Measurements from ENCODE around the gene ESRRA.
"Not testable (repeated sequence)": the region's sequence is repeated elsewhere in the genome, so short reads cannot be mapped to it uniquely, and the experiment has no call there.

The ESRRA gene

DNA sequence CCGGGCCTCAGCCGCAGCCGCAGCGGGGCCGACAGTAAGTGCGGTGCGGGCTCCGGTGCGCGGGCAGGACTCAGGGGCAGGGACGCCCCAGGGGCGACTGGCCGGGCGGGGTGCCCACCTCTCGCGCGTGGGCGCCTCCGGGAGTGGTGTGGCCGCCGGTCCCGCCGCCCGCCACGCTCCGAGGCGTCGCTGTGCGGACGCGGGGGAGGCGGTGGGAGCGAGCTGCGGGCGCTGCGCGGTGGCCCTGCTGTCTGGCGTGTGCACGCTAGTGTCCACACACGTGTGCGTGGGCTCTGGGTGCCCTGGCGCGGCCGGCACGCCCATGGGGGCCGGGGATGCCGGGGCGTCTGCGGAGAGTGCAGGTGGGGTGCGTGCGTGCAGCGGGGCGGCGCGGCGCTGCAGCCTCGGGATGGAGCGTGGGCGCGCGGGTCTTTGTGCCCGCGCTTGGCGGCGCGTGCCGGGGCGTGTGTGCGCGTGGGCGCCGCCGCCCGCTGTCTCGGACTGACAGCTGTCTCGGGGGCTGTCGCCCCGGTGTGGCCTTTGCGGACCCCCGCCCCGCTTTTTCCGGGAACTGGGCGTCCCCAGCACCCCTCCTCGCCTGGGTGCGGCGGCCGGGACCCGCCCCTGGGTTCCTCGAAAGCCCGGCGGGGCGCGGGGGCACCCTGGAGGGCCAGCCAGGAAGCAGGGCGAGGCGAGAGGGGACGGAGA, 13.4 kb upstream of the ESRRA start:
- DNase-seq (ENCODE audit: low read depth in 2 of 2): no peak

- DNase-seq (ENCODE audit: low read depth in 2 of 2): no peak
These were observed 12.7 kb upstream of the ESRRA start for GRCh38 chr11:64292460-64293254.

- DNase-seq (ENCODE audit: low read depth in 2 of 2): no peak
These were observed 10.6 kb upstream of the ESRRA start for GRCh38 chr11:64294774-64295173.

GRCh38 chr11:64295760-64296159, 9.6 kb upstream of the ESRRA start:
- no peak for DNase-seq (ENCODE audit: low read depth in 2 of 2)

DNA sequence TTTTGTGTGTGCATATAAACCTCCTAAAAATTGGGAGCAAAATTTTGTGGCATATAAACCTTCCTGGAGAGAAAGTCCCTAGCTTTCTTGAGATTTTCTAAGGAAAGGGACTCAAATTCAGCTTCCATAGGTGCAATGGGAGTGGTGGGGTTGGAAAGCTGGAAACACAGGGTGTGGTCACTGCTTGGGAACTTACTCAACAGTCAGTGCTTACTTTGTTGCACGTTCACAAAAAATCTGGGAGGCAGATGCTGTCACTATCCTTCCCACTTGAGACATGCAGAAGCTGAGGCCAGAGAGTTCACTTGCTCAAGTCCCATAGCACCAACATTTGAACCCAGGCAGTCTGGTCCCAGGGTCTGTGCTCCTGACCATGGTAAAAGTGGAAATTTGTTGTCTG, 9.1 kb upstream of the ESRRA start:
- DNase-seq (ENCODE audit: low read depth in 2 of 2): no peak

DNA sequence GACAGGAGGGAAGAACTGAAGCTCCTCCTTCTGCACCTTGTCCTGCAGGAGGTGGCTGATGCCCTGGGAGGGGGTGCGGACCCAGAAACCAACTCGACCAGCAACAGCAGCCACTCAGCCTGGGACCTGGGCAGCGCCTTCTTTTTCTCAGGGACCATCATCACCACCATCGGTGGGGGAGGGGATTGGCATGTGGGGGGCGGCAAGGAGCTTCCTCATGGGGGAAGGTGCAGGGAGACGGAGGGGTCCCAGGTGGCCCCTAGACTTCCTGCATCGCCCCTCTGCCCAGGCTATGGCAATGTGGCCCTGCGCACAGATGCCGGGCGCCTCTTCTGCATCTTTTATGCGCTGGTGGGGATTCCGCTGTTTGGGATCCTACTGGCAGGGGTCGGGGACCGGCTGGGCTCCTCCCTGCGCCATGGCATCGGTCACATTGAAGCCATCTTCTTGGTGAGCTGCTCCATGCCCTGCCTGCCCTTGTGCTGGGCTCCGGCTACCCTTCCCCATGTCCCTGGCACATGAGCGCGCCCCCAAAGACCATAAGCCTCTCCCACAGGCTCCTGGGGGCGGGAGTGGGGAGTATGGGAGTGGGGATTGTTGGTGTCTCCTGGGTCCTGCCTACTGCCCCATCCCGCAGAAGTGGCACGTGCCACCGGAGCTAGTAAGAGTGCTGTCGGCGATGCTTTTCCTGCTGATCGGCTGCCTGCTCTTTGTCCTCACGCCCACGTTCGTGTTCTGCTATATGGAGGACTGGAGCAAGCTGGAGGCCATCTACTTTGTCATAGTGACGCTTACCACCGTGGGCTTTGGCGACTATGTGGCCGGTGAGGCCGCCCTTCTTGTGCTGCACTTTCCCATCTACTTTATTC, 8.3 kb upstream of the ESRRA start:
- no peak for DNase-seq (ENCODE audit: low read depth in 2 of 2)

DNA sequence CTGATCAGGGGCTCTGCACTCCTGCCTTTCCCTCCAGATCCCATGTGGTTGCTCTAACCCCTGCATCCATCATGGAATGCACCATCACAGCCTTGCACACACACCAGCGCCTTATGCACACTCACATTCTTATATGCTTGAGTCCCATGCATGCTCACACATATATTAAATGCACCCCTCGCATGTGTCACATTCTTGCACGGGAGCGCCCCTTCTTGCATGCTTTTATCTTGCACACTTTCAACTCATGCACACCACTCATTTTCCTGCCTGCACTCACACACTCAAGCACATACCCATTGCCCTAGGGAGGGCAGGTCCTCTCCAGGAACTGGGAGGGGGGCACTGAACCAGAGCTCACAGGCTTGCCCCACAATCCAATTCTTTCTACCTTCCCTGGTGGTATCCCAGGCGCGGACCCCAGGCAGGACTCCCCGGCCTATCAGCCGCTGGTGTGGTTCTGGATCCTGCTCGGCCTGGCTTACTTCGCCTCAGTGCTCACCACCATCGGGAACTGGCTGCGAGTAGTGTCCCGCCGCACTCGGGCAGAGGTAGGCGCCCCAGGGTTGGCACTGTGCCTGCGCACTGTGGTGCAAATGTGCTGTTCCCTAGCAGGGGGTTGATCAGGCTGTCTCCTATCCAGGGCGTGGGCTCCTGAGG, 7.5 kb upstream of the ESRRA start:
- DNase-seq (ENCODE audit: low read depth in 2 of 2): no peak

DNA sequence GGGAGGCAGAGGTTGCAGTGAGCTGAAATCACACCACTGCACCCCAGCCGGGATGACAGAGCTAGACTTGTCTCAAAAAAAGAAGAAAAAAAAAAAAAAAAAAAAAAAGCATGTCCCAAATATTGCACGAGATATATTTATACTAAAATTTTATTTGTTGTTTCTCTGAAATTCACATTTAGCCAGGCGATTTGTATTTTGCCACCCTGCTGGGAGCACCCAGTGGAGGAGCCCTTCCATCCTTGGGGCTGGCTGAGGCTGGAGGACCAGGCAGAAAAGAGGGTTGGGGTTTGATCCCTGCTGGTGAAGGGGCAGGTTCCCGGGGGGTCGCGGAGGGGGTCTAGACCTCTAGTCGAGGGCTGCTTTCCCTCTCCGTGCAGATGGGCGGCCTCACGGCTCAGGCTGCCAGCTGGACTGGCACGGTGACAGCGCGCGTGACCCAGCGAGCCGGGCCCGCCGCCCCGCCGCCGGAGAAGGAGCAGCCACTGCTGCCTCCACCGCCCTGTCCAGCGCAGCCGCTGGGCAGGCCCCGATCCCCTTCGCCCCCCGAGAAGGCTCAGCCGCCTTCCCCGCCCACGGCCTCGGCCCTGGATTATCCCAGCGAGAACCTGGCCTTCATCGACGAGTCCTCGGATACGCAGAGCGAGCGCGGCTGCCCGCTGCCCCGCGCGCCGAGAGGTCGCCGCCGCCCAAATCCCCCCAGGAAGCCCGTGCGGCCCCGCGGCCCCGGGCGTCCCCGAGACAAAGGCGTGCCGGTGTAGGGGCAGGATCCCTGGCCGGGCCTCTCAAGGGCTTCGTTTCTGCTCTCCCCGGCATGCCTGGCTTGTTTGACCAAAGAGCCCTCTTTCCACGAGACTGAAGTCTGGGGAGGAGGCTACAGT, 6.1 kb upstream of the ESRRA start:
- DNase-seq (ENCODE audit: low read depth in 2 of 2): no peak

DNA sequence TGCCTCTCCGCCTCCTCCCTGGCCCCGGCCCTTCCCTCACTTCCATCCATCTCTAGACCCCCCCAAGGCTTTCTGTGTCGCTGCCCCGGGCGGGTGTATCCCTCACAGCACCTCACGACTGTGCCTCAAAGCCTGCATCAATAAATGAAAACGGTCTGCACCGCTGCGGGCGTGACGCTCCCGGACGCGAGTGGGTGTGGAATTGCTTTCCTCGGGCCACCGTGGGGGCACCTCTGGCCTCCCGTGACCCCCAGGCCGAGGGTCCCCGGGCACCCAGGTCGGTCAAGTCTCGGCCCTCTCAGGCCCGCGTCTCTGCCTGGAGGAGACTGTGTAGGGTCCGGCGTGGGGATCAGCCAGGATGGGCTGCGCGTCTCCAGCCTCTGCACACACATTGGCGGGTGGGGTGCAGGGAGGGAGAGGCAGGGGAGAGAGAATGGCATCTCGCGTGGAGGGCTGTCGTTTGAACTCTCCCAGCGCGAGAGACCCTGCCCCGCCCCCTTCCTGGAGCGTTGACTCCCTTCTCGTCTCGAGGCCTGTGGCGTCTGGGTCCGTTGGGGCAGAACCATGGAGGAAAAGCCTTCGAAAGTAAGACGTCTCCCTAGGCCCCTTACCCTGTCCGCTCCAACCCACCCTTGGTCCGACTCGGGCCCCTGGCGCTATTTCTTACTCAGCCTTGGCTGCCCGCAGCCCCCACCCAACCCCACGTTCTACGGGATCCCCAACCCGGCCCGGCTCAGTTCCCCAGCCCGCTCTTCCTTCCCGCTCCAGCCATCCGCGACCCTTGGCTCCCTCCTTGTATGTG, 5.3 kb upstream of the ESRRA start, which contains the start of gene CATSPERZ:
Gene CATSPERZ (plus strand): TSS at position 512 of the 802 bp plus-strand sequence. CDS start 53 bp downstream, at position 565.
- no peak for DNase-seq (ENCODE audit: low read depth in 2 of 2)

- DNase-seq (ENCODE audit: low read depth in 2 of 2): no peak
These were observed 2.0 kb upstream of the ESRRA start for GRCh38 chr11:64303109-64304031.

GRCh38 chr11:64304032-64304315, 1.4 kb upstream of the ESRRA start:
- no peak for DNase-seq (ENCODE audit: low read depth in 2 of 2)

DNA sequence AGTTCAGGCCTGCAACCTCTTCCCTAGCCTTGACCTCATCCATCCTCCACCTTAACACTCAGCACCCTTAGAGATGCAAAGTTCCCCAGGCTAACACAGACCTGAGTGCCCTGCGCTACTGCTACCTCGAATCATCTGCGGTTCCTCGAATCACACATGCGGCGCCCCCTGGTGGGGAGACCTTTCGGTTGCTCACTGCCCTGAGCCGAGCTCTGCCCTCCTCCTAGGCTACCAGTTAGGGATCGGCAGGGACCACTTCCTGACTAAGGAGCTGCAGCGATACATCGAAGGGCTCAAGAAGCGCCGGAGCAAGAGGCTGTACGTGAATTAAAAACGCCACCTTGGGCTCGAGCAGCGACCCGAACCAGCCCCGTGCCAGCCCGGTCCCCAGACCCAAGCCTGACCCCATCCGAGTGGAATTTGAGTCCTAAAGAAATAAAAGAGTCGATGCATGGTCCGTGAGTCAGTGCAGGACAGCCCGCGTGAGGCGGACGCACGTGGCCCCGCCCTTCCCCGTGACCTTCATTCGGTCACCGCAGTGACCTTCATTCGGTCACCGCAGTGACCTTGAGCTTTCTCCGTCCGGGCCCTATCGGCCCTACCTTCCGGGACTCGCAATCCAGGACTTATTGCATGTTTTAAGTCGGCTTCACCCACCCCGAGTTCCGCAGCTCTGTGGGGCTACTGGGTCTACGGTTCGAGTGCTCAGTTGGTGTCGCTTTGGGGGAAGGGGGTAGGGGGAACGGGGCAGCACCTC, 830 bp upstream of the ESRRA start:
- DNase-seq (ENCODE audit: low read depth in 2 of 2): peak in 1 of 2 experiments; percentile 54

DNA sequence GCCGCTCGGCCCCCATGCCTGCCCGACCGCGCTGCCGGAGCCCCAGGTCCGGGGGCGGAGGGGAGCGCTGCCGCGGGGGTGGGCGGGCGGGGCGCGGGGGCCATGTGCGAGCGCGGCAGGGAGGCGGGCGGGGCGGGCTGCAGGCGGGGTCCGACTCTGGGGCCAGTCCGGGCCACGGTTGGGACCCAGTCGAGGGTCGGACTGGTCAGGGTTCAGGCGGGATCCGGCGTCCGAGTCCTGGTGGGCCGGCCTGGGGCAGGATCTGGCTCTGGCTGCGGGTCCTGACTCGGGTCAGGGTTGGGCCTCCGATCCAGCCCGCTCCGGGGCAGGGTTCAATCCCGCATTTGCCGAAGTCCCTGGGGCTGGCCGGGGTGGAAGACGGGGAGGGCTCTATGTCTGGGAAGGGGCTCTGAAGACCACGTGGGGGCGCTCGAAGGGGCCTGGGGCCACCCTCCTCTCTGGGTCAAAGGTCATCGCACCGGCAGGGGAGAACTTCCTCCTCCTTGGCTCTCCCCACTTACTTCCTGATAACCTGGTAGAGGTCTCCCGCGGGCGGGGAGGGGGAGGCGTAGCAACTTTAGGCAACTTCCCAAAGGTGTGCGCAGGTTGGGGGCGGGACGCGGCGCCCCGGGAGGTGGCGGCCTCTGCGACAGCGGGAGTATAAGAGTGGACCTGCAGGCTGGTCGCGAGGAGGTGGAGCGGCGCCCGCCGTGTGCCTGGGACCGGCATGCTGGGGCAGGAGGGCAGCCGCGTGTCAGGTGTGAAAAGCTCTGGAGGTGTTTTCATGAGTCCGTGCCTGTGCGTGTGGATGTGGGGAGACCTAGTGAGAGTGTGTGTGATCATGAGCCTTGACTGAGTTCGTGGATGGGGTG, 603 bp downstream of the ESRRA start:
- DNase-seq (ENCODE audit: low read depth in 2 of 2): no peak

DNA sequence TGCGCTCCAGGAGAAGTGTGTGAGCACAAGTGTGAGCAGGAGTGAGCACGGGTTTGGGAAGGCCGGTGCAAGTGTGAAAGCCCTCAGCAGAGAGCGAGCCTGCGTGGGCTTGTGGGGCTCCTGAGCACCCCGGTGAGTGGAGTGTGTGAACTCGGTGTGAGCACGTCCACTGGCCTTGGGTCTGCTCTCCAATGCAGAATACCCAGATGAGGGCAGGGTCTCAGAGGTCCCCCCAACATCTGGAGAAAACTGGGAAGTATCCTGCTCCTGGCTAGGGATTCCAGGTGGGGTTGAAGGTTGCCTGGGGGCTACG, 1.2 kb downstream of the ESRRA start:
- DNase-seq (ENCODE audit: low read depth in 2 of 2): no peak

GRCh38 chr11:64306876-64307622, 1.7 kb downstream of the ESRRA start:
- DNase-seq (ENCODE audit: low read depth in 2 of 2): no peak

- DNase-seq (ENCODE audit: low read depth in 2 of 2): not testable (repeated sequence)
These were observed 2.5 kb downstream of the ESRRA start for GRCh38 chr11:64307795-64308194.

DNA sequence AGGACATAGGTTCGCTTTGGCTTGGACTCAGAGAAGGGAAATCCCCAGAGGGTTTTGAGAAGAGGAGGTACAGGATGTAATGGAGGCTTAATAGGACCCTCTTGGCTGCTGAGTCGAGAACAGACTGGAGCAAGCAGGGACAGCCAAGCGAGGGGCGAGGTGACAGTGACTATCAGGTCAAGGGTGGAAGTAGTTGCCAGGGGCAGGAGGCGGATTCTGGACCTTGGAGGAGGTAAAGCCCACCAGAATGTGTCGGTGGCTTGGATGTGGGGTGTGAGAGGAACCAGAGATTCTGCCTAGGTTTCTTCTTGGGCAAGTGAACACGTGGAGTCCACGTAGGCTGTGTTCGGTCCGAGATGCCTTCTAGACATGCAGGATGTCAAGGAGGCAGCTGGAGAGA, 7.6 kb downstream of the ESRRA start:
- no peak for DNase-seq (ENCODE audit: low read depth in 2 of 2)

Data from fibroblast of skin of left biceps (primary cell).